Progenitor cell of endocrine pancreas (in vitro differentiated cells): ENCODE data around the gene EREG. TPM values are rescaled to one million over a fixed set of nuclear protein-coding genes. Genes with fewer than 3 reads are reported as not detected.
"Not testable (repeated sequence)": the region's sequence is repeated elsewhere in the genome, so short reads cannot be mapped to it uniquely, and the experiment has no call there.

Experiments
- DNase-seq: peaks from one replicate; pipeline ENCODE4 v3.0.0; 2021; ENCODE audit warnings: low spot score; ENCODE audit not compliant: unreplicated experiment
- H3K27ac Mint-ChIP-seq: 2 replicates; pipeline ENCODE4 v1.8.0; 2021; ENCODE audit warnings: mild to moderate bottlenecking, moderate library complexity, mixed read lengths
- H3K27me3 Mint-ChIP-seq: 2 replicates; pipeline ENCODE4 v1.8.0; 2021; ENCODE audit warnings: mixed read lengths
- H3K36me3 Mint-ChIP-seq: 2 replicates; pipeline ENCODE4 v1.8.0; 2022; ENCODE audit warnings: mixed read lengths; ENCODE audit not compliant: insufficient read depth
- H3K4me1 Mint-ChIP-seq: 2 replicates; pipeline ENCODE4 v1.8.0; 2021; ENCODE audit warnings: low read depth, mixed read lengths
- H3K4me3 Mint-ChIP-seq: 2 replicates; pipeline ENCODE4 v1.8.0; 2021; ENCODE audit warnings: low read depth, mild to moderate bottlenecking, moderate library complexity, mixed read lengths
- H3K9me3 Mint-ChIP-seq: 2 replicates; pipeline ENCODE4 v1.8.0; 2021; ENCODE audit warnings: low read depth, mixed read lengths
- total RNA-seq: library from RNA; stranded (reverse); gene quantifications from 2 replicates; pipeline ENCODE4 v1.2.1, GENCODE V29; 2021
- TF ChIP-seq, protein P1 (sequence below): fragments of 200-600 bp; sonication (generic); IDR thresholded peaks from one replicate; pipeline ENCODE4 v1.5.0; 2021; ENCODE audit warnings: antibody characterized with exemption, mild to moderate bottlenecking; ENCODE audit not compliant: unreplicated experiment

EREG gene
- total RNA-seq, 1 donor from 2014 or later = not detected

DNA sequence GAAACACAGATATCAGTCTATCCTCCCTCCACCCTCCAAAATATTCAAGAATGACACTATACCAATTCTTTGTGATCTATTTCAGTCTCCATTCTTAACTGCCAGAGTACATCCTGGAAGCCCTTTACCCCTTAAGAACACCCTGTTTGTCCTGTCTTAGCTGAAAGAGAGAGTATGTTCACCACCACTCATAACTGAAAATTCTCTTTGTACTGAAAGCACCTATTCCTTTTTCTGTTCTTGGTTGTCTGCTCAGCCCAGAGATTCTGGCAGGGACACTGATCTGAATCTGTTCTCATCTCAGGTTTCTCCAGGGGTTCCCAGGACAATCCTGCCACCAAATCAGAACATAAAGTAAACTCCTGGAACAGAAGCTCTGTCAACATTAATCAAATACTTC is 25.4 kb upstream of the EREG start:
- no peak for DNase-seq
- H3K4me3 Mint-ChIP-seq = no peak overlapping the region
- no peak overlapping the region for H3K27ac Mint-ChIP-seq
- TF ChIP-seq, protein P1, sequence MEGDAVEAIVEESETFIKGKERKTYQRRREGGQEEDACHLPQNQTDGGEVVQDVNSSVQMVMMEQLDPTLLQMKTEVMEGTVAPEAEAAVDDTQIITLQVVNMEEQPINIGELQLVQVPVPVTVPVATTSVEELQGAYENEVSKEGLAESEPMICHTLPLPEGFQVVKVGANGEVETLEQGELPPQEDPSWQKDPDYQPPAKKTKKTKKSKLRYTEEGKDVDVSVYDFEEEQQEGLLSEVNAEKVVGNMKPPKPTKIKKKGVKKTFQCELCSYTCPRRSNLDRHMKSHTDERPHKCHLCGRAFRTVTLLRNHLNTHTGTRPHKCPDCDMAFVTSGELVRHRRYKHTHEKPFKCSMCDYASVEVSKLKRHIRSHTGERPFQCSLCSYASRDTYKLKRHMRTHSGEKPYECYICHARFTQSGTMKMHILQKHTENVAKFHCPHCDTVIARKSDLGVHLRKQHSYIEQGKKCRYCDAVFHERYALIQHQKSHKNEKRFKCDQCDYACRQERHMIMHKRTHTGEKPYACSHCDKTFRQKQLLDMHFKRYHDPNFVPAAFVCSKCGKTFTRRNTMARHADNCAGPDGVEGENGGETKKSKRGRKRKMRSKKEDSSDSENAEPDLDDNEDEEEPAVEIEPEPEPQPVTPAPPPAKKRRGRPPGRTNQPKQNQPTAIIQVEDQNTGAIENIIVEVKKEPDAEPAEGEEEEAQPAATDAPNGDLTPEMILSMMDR = no peak
- no peaks in the 10 kb centered on the region for H3K4me1 Mint-ChIP-seq
- no peaks in the 10 kb centered on the region for H3K27me3 Mint-ChIP-seq
- H3K9me3 Mint-ChIP-seq = peaks cover 27% of the 10 kb centered on the region
- peaks cover 1% of the 10 kb centered on the region for H3K36me3 Mint-ChIP-seq

DNA sequence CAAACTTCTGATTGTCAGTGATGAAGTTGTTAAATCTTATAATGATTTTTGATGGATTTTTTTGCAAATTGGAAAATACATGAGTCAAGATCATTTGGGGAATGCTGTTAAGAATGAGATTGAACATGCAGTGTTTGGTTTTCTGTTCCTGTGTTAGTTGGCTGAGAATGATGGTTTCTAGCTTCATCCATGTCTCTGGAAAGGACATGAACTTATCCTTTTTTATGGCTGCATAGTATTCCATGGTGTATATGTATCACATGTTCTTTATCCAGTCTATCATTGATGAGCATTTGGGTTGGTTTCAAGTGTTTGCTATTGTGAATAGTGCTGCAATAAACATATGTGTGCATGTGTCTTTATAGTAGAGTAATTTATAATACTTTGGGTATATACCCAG is 24.5 kb upstream of the EREG start:
- not testable (repeated sequence) for H3K4me1 Mint-ChIP-seq, H3K4me3 Mint-ChIP-seq, H3K27me3 Mint-ChIP-seq, H3K36me3 Mint-ChIP-seq, DNase-seq, H3K27ac Mint-ChIP-seq
- H3K9me3 Mint-ChIP-seq = peaks cover 34% of the 10 kb centered on the region

DNA sequence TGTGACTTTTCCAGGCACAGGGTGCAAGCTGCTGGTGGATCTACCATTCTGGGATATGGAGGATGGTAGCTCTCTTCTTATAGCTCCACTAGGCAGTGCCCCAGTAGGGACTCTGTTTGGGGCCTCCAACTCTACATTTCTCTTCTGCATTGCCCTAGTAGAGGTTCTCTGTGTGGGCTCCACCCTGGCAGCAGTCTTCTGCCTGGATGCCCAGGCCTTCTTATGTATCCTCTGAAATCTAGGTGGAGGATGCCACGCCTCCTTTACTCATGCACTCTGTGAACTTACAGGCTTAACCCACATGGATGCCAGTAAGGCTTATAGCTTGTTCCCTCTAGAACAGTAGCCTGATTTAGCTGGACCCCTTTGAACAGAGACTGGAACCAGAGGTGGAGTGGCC is 20.9 kb upstream of the EREG start:
- H3K27me3 Mint-ChIP-seq = no peaks in the 10 kb centered on the region
- DNase-seq = no peak
- H3K4me3 Mint-ChIP-seq = no peak overlapping the region
- no peak overlapping the region for H3K27ac Mint-ChIP-seq
- H3K36me3 Mint-ChIP-seq = peaks cover 1% of the 10 kb centered on the region
- peaks cover 39% of the 10 kb centered on the region for H3K9me3 Mint-ChIP-seq
- H3K4me1 Mint-ChIP-seq = no peaks in the 10 kb centered on the region
- TF ChIP-seq, protein P1 = no peak

DNA sequence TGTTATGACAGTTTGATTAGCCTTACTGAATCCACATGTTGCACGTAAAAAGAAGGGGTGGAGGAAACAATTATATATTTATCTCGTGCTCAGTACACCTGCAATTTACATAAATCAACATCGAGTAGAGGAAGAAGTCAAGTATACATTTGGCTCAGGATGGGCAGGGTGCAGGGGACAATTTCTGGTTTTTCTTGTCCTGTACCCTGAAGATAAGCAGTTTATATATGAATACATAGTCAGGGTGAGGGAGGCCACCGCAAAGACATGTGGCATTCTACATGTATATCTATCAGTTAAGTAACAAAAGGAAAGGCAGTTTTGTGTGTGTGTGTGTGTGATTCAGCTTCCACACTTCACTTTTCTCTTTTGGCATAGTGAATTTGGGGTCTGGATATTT is 11.1 kb upstream of the EREG start:
- no peak for DNase-seq
- no peak overlapping the region for H3K4me3 Mint-ChIP-seq
- H3K9me3 Mint-ChIP-seq = no peaks in the 10 kb centered on the region
- H3K36me3 Mint-ChIP-seq = no peaks in the 10 kb centered on the region
- no peaks in the 10 kb centered on the region for H3K4me1 Mint-ChIP-seq
- H3K27ac Mint-ChIP-seq = no peak overlapping the region
- H3K27me3 Mint-ChIP-seq = peaks cover 3% of the 10 kb centered on the region
- TF ChIP-seq, protein P1 = no peak

DNA sequence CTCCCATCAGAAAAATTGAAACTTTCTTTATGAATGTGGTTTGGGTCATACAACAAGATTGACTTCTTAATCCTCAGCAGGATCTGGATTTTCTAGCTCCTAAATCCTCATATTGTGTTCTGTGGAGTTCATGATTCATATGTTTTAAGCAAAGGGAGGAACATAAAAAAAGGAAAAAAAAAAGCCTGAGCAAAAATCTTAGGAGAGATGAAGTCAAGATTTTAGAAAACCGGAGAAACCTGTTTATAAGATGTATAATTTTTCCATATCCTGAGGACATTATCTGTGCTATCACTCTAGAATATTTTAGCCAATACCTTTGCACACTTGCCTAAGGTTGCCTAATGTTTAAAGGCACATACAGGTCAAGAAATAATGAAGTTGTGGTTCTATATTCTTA is 7.0 kb upstream of the EREG start:
- H3K4me1 Mint-ChIP-seq = no peaks in the 10 kb centered on the region
- no peaks in the 10 kb centered on the region for H3K36me3 Mint-ChIP-seq
- H3K4me3 Mint-ChIP-seq = no peak overlapping the region
- H3K27me3 Mint-ChIP-seq = peaks cover 5% of the 10 kb centered on the region
- TF ChIP-seq, protein P1 = no peak
- no peak for DNase-seq
- no peaks in the 10 kb centered on the region for H3K9me3 Mint-ChIP-seq
- H3K27ac Mint-ChIP-seq = no peak overlapping the region

DNA sequence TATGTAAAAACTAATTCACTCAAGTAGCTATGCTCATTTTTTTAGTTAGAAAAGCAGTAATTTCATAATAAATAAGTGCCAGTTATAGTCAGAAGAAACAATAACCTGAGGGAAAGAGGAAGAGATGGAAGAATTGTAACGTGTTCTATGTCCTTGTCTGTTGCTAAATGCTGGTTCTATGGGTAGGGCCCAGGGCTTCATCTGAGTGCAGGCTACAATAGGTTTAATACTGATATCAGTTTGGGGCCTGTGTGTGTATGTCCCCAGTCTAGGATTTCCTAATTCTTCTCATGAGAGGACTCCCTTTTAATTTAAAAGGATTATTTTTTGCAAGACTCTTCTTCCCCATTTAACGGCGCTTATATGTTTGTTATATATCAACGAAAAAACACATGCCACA is 3.3 kb upstream of the EREG start:
- no peaks in the 10 kb centered on the region for H3K36me3 Mint-ChIP-seq
- no peaks in the 10 kb centered on the region for H3K9me3 Mint-ChIP-seq
- H3K4me3 Mint-ChIP-seq = no peak overlapping the region
- TF ChIP-seq, protein P1 = no peak
- H3K27ac Mint-ChIP-seq = no peak overlapping the region
- no peak for DNase-seq
- H3K4me1 Mint-ChIP-seq = peaks cover 3% of the 10 kb centered on the region
- peaks cover 40% of the 10 kb centered on the region for H3K27me3 Mint-ChIP-seq
